Ovary (tissue), 3 donors: ENCODE results near the gene MRTFA.

Experiments used
- CTCF ChIP-seq, 3 donors: fragments of 450-650 bp in 2 of 3; fragments of 200-600 bp in 1 of 3; IDR thresholded peaks; one replicate each; pipeline versions ENCODE4 v1.5.1 to v1.8.0; 2016 to 2022; ENCODE audit warnings: antibody characterized with exemption in 3 of 3, mild to moderate bottlenecking in 1 of 3
- EP300 ChIP-seq: sonication (generic); formaldehyde crosslinking; IDR thresholded peaks from one replicate; pipeline ENCODE4 v1.6.1; 2017; ENCODE audit warnings: antibody characterized with exemption
- POLR2A ChIP-seq: fragments of 450-650 bp; IDR thresholded peaks from one replicate; pipeline ENCODE4 v1.6.1; 2017; ENCODE audit warnings: antibody characterized with exemption, mild to moderate bottlenecking, moderate library complexity
- donor health status: DM: no; HTN: no; CAD: no.

- TF ChIP-seq CTCF (IDR thresholded peaks at IDR 0.05) (no peak), POLR2A (no peak), EP300 (no peak)
These were observed 153.6 kb downstream of the MRTFA start for GRCh38 chr22:40482886-40483285.
